Muscle layer of duodenum (tissue), 2 donors: ENCODE measurements around the gene CMPK2.
"Not testable (repeated sequence)": the region's sequence is repeated elsewhere in the genome, so short reads cannot be mapped to it uniquely, and the experiment has no call there.

ENCODE experiments used
- H3K27ac ChIP-seq: one replicate; pipeline ENCODE4 v1.7.0; 2013; ENCODE audit warnings: mild to moderate bottlenecking, low read length
- H3K27me3 ChIP-seq: one replicate; pipeline ENCODE4 v1.7.0; 2013; ENCODE audit warnings: low read depth, mild to moderate bottlenecking, control low read depth, low read length
- H3K36me3 ChIP-seq, 2 donors: one replicate each; pipeline ENCODE4 v1.7.0; 2013; ENCODE audit warnings: low read length in 2 of 2, control low read depth in 1 of 2, mild to moderate bottlenecking in 1 of 2; ENCODE audit not compliant: insufficient read depth in 2 of 2, control insufficient read depth in 1 of 2
- H3K4me1 ChIP-seq, 2 donors: one replicate each; pipeline ENCODE4 v1.7.0; 2013; ENCODE audit warnings: low read length in 2 of 2, mild to moderate bottlenecking in 2 of 2, control low read depth in 1 of 2, moderate library complexity in 1 of 2; ENCODE audit not compliant: insufficient read depth in 2 of 2, control insufficient read depth in 1 of 2
- H3K4me3 ChIP-seq, 2 donors: one replicate each; pipeline ENCODE4 v1.7.0; 2013; ENCODE audit warnings: low read length in 2 of 2, low read depth in 1 of 2, mild to moderate bottlenecking in 1 of 2
- H3K9me3 ChIP-seq, 2 donors: one replicate each; pipeline ENCODE4 v1.7.0; 2013; ENCODE audit warnings: low read length in 2 of 2, control low read depth in 1 of 2, mild to moderate bottlenecking in 1 of 2; ENCODE audit not compliant: control insufficient read depth in 1 of 2
- donor health status: healthy.

Gene CMPK2

DNA sequence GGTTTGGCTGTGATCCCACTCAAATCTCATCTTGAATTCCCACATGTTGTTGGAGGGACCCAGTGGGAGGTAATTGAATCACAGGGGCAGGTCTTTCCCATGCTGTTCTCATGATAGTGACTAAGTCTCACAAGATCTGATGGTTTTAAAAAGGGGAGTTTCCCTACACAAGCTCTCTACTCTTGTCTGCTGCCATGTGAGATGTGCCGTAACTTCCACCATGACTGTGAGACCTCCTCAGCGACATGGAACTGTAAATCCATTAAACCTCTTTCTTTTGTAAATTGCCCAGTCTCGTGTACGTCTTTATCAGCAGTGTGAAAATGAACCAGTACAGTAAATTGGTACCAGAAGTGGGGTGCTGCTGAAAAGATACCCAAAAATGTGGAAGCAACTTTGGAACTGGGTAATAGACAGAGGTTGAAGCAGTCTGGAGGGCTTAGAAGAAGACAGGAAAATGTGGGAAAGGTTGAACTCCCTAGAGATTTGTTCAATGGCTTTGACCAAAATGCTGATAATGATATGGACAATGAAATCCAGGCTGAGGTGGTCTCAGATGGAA is 7.2 kb downstream of the CMPK2 start:
- H3K27me3 ChIP-seq, H3K4me3 ChIP-seq, H3K27ac ChIP-seq: not testable (repeated sequence)

DNA sequence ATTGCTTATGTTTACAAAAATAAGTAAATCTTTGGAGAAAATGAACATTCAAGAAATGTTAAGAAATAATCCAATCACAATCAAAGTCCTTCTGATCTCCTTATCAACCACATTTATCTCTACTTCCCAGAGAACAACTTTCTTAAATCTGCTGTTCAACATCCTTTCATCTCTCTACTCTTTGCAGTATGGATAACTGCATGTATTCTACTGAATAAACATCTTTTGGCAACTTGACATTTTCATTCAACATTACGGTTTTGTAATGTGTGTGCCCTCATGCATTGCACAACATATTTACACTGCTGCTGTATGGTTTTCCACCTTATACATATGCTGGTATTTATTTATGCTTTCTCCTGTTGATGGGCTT is 9.2 kb downstream of the CMPK2 start:
- H3K9me3 ChIP-seq, result peaks cover 0 to 6% of the 10 kb centered on the region in 2 donors
- no peaks in the 10 kb centered on the region for H3K27me3 ChIP-seq
- H3K36me3 ChIP-seq, result peaks cover 3 to 33% of the 10 kb centered on the region in 2 donors
- H3K4me1 ChIP-seq, result no peaks in the 10 kb centered on the region
- no peak overlapping the region for H3K27ac ChIP-seq
- H3K4me3 ChIP-seq, result no peak overlapping the region

More for the DNA sequence above, 7.2 kb downstream of the CMPK2 start:
- not testable (repeated sequence) for H3K9me3 ChIP-seq, H3K4me1 ChIP-seq
- peaks cover 3 to 32% of the 10 kb centered on the region in 2 donors for H3K36me3 ChIP-seq

DNA sequence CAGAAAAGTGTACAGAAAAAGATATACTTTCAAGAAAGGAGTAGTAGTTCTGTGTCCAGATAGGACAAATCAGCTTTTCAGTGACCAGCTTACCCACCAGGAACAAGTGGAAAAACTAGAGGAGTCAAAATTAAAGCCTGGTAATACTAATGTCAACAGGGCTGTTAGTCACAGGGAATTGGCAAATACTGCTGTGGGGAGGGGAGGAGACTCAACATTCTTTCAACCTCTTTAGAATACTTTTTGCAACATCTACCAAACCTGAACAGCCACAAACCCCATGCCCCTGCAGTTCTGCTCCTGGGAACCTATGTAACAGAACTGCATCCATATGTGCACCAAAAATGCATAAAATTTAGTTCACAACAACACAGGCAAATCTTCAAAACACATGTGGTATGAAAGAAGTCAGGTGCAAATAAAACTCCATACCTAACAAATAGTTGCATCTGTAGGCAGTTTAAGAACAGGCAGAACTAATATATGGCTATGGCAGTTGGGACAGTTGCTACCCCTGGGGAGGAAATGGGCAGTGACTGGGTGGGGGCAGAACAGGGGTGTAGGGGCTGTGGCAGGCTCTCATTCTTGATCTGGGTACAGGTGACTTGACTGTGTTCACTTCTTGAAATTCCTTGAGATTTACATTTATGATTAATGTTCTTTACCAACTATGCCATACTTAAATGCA is 9.7 kb downstream of the CMPK2 start:
- no peaks in the 10 kb centered on the region for H3K4me1 ChIP-seq
- H3K27ac ChIP-seq, result no peak overlapping the region
- peaks cover 0 to 9% of the 10 kb centered on the region in 2 donors for H3K9me3 ChIP-seq
- H3K4me3 ChIP-seq, result no peak overlapping the region
- H3K36me3 ChIP-seq, result peaks cover 9 to 33% of the 10 kb centered on the region in 2 donors
- no peaks in the 10 kb centered on the region for H3K27me3 ChIP-seq

DNA sequence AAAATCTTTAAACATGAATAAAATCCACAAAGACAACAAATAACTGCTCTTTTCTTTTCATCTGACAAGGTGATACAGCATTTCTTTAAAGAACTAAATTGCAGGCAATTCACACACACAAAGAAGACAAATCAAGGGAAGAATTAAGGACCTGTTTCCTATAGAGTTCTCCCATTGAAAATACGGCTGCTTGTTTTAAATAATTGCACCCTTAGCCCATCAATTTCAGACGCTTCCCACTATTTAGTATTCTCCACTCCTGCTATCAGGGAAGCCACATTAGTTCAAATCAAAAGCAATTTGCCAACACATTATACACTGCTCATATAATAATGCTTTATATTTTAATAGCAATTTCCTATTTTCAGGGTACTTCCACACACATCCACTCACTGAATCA is 11.3 kb downstream of the CMPK2 start:
- no peaks in the 10 kb centered on the region for H3K27me3 ChIP-seq
- H3K9me3 ChIP-seq, result peaks cover 1 to 13% of the 10 kb centered on the region in 2 donors
- no peak overlapping the region for H3K27ac ChIP-seq
- H3K4me1 ChIP-seq, result no peaks in the 10 kb centered on the region
- H3K36me3 ChIP-seq, result peaks cover 20 to 34% of the 10 kb centered on the region in 2 donors
- H3K4me3 ChIP-seq, result no peak overlapping the region

DNA sequence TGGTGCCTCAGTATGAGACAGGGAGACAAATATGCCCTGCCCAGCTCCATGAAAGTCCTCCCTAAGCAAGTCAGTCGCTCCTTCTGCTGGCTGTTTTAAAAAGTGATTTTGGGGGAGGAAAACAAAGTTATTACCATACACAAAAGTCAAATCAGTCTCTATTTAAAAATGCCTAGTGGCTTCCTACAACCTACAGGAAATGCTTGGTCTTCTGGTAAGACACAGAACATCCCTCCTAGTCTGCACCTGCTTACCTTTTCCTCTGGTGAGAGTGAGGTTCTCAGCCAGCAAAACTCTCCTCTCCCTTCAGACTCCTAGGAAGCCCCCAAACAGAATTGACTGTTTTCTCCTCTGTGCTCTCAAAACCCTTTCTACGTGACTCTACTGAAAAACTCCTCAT is 13.5 kb downstream of the CMPK2 start:
- H3K4me3 ChIP-seq, result no peak overlapping the region
- no peaks in the 10 kb centered on the region for H3K4me1 ChIP-seq
- peaks cover 12 to 17% of the 10 kb centered on the region in 2 donors for H3K9me3 ChIP-seq
- H3K27me3 ChIP-seq, result no peaks in the 10 kb centered on the region
- H3K36me3 ChIP-seq, result peaks cover 23 to 44% of the 10 kb centered on the region in 2 donors
- H3K27ac ChIP-seq, result no peak overlapping the region

DNA sequence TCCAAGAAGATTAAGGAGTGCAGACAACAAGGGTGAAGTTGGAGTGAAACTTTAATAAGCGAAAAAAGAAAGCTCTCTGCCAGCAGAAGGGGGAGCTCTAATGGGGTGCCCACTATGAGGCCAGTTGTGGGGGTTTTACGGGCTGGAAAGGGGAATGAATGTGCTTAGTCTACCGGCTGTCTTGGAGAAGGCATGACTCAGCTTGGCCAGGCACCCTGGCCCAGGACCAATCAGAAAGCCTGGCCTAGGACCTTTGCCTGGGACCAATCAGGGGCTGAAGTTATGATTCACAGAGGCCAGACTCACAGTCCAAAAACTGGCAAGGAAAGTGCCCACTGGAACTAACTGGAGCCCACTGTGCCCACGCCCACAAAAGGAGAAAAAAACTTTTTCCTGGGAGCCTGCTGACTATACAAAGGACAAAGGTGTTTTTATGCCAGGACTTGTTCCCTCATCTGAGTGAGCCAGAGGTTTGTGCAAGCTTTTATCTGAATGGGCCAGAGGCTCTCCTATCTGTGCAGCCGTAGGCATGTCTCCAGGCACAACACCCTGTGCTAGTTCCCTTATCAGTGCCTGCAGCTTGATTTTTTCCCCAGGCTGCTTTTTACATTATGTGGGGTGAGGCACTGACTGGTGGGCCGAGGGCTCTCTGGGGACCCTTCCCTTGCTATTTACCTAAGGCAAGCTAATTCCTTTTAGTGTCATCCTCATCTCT is 18.6 kb downstream of the CMPK2 start:
- Histone ChIP-seq H3K4me3 (peak overlapping the region in 1 of 2 donors; percentile 7), H3K27ac (no peak overlapping the region), H3K9me3 (peaks cover 58 to 68% of the 10 kb centered on the region in 2 donors), H3K36me3 (peaks cover 20 to 57% of the 10 kb centered on the region in 2 donors), H3K27me3 (no peaks in the 10 kb centered on the region), H3K4me1 (no peaks in the 10 kb centered on the region)

DNA sequence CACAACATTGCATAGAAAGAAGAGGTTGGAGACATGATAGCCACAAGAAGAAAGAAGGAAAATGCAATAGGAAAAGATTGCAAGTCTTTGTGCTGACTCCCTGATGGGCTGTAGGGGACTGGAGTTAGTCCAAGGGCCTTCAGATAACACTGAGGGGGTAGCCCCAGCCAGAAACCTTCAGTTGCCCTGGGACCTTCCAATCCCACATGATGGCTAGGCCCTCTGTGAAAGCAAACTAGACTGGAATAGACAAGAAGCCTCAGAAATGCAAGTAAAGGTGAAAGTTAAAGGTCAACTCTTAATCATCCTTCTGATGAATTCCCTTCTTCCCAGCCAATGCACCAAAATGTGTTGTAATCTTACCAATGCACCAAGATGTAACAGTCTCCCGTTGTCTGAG is 19.2 kb downstream of the CMPK2 start:
- H3K27me3 ChIP-seq, result no peaks in the 10 kb centered on the region
- H3K4me3 ChIP-seq, result peak overlapping the region in 1 of 2 donors; percentile 7
- no peaks in the 10 kb centered on the region for H3K4me1 ChIP-seq
- peaks cover 58 to 73% of the 10 kb centered on the region in 2 donors for H3K9me3 ChIP-seq
- peaks cover 20 to 57% of the 10 kb centered on the region in 2 donors for H3K36me3 ChIP-seq
- no peak overlapping the region for H3K27ac ChIP-seq

DNA sequence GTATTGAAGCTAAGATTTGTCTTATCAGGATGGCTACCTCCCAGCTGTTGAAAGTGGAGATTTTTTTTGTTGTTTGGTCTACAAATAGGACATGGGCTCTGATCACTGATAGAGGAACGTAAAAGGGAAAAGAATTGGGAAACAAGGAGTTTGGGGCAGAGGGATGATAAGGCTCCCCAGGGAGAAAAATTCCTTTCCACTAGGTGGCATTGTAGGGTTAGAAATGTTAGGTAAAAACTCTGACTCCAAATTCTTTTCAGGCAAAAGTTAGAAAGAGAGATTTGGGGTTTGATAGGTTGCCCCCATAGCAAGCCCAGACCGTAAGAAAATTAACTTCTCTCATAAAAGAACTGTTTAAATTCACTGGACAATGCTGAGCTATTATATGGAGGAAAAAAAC is 19.8 kb downstream of the CMPK2 start:
- Histone ChIP-seq H3K36me3 (peaks cover 13 to 51% of the 10 kb centered on the region in 2 donors), H3K9me3 (peaks cover 59 to 76% of the 10 kb centered on the region in 2 donors), H3K4me3 (peak overlapping the region; percentile 2 to 7), H3K27me3 (no peaks in the 10 kb centered on the region), H3K4me1 (no peaks in the 10 kb centered on the region), H3K27ac (no peak overlapping the region)

DNA sequence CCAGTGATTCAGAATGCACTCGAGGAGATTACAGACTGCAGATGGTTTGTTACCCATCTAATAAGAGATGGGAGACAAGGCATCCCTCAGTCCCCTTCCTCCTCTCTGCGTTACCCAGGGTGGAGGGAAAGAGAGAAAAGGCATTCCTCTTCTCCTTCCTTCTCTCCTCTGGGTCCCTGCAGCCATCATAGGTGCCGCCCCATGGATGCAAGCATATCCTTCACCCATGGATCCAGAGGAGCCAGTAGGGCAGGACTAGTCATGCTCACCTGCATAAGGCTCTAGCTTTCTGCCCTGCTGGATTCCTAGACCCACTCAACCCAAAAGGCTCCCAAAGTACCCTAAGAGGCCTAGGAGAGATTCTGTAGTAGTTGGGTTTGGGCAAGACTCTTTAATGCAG is 20.4 kb downstream of the CMPK2 start:
- Histone ChIP-seq H3K4me1 (no peaks in the 10 kb centered on the region), H3K9me3 (peaks cover 63 to 81% of the 10 kb centered on the region in 2 donors), H3K4me3 (peak overlapping the region; percentile 2 to 7), H3K27me3 (no peaks in the 10 kb centered on the region), H3K27ac (no peak overlapping the region), H3K36me3 (peaks cover 7 to 47% of the 10 kb centered on the region in 2 donors)

DNA sequence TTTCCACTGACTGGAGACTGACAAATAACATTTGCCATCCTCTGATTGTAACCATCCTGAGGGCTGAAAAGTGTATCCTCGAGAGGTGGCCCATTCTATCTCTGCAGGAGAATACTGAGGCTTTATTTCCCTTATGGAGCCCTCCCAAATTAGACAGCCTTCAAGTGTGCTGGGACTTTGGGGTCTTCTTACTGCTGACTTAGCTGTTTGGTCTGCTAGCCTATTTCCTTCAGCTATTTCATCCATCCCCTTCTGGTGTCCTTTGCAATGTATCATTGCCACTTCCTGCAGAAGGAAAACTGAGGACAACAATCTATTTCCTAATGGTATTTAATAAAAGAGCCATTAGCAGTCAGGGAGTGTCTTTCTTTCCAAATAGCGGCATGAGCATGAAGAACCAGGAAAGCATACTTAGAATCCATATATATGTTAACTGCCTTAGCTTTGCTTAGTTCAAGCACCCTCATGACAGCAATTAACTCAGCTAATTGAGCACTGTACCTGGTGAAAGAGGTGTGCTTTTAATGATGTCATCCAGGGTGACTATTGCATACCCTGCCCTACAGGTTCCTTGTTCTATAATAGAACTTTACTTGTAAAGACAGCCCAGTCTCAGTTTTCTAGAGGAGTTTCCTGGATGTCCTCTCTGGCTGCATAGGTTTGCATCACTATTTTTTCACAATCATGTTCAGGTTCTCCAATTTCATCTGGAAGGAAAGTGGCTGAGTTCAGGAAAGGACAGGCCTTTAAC is 24.0 kb downstream of the CMPK2 start:
- no peaks in the 10 kb centered on the region for H3K27me3 ChIP-seq
- H3K36me3 ChIP-seq, result peaks cover 0 to 17% of the 10 kb centered on the region in 2 donors
- H3K27ac ChIP-seq, result no peak overlapping the region
- peaks cover 46 to 70% of the 10 kb centered on the region in 2 donors for H3K9me3 ChIP-seq
- no peaks in the 10 kb centered on the region for H3K4me1 ChIP-seq
- peak overlapping the region in 1 of 2 donors; percentile 7 for H3K4me3 ChIP-seq
